ENCODE results near the gene ADAMTSL1.

- TF ChIP-seq CTCF (conservative IDR thresholded peaks at IDR 0.05; ENCODE audit: low read length) = no peak
- TF ChIP-seq EZH2phosphoT487 (IDR thresholded peaks at IDR 0.05; ENCODE audit: borderline replicate concordance) = no peak
Measured at GRCh38 chr9:18941060-18941740, 467.2 kb downstream of the ADAMTSL1 start.
